Stimulated activated CD4-positive, alpha-beta T cell treated with anti-CD3 and anti-CD28 coated beads, Interleukin-2, amount 100 ng/mL, for 48 hours (primary cell): ENCODE data around the gene TNFRSF8.
A peak's percentile ranks its signal among the peaks of the same experiment; 100 is the strongest.
"Not testable (repeated sequence)": the region's sequence is repeated elsewhere in the genome, so short reads cannot be mapped to it uniquely, and the experiment has no call there.

Experiments
- DNase-seq, 2 donors: peaks; one replicate each; pipeline ENCODE4 v3.0.0-alpha.2; 2020

TNFRSF8 gene

DNA sequence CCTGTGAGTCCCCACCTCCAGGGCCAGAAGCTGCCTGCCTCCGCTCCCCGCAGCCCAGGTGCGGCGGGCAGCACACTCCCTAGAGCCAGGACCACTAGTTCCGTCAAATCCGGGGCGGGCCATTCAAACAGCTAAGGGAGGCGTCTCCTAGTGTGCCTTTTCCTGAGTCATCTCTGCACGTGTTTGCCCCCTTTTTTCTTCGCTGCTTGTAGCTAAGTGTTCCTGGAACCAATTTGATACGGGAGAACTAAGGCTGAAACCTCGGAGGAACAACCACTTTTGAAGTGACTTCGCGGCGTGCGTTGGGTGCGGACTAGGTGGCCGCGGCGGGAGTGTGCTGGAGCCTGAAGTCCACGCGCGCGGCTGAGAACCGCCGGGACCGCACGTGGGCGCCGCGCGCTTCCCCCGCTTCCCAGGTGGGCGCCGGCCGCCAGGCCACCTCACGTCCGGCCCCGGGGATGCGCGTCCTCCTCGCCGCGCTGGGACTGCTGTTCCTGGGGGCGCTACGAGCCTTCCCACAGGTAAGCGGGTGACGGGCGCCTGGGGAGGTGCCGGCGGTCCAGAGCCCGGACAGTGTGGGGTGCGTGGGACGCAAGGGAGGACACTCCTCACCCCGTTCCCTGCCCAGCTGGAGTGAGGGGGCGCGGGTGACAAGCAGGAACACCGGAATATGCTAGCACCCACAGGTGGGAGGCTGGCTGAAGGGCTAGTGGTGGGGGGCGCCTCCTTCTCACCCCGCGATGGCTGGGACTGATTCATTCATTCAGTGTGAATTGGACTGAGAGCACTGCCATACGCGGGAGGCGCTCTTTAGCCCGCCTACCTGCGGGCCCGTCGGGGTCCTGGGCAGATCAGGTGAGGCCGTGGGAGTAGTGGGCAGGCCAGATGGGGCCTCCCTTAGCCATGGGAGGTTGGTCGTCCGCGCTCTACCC, at the start of gene TNFRSF8:
TSS of gene TNFRSF8 (plus strand) at position 163 of the 932 bp plus-strand sequence. CDS start at position 459, 296 bp downstream.
- DNase-seq = no peak

DNA sequence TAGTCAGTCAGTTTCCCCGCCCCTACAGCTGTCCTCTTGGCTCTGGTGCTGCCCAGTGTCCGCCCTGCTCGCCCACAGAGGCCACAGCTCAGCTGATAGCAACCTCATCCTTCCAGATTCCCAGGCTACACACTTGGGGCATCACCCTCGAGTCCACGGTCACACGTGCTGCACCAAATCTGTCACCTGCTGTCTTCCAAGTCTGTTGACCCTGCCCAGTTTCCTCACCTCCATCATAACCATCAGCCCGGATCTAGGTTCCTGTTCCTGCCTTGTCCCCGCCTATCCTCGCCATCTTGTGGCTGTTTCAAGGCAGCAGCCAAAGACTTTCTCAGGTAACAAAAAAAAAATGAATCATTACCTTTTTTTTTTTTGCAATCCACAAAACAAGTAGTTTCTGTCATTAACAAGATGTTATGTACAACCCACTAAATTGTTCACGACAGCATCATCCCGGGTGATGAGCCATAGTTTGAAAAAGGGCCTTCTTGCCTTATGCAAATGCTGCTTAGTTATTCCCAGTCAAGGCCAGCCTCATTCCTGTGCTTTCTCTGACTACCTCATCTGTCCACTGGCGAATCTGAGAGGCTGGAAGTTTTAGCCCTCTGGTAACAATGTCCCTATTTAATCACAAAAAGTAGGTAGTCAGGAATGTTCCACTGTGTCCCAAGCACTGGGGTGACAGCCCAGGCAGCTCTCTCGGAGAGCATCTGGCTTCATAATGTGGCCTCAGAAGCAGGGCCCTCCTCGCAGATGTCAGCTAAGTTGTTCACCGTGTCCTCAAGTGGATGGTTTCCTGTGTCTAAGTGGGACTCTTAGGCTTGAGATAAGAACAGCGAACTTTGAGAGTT, 48.7 kb upstream of the TNFRSF8 start:
- no peak for DNase-seq

DNA sequence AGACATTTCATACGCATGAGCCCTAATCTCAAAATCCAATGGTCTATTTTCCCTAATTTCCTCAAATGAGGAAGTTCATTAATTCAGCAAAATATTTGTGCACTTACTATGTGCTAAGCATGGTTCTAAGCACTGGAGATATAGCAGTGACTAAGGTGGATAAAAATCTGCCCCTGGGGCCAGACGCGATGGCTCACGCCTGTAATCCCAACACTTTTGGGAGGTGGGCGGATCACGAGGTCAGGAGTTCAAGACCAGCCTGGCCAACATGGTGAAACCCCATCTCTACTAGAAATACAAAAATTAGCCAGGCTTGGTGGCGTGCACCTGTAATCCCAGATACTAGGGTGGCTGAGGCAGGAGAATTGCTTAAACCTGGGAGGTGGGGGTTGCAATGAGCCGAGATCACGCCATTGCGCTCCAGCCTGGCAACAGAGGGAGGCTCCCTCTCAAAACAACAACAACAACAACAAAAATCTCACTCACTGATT, 48.1 kb upstream of the TNFRSF8 start:
- DNase-seq = no peak

DNA sequence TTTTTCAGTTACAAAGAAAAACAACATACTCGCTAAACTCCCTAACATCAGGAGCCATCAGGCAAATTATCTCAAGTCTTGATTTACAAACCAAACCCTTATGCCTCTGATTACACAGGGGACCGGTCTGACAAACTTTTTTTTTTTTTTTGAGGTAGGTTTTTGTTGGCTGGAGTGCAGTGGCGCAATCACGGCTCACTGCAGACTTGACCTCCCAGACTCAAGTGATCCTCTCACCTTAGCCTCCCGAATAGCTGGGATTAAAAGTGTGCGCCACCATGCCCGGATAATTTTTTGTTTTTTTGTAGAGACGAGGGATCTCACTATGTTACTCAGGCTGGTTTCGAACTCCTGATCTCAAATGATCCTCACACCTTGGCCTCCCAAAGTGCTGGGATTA, 47.6 kb upstream of the TNFRSF8 start:
- no peak for DNase-seq

DNA sequence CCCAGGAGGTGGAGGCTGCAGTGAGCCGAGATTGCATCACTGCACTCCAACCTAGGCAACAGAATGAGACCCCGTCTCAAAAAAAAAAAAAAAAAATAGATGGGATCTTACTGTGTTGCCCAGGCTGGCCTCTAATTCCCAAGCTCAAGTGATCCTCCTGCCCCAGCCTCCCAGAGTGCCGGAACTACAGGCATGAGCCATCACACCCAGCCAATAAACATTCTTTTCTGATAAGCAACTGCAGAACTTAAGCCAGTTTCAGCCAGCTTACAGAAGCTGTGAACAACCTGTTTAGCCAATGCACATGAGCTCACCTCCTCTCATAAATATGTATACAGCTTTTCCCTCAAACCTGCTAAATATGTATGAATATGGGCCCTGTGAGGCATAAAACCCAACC, 46.9 kb upstream of the TNFRSF8 start:
- no peak for DNase-seq

DNA sequence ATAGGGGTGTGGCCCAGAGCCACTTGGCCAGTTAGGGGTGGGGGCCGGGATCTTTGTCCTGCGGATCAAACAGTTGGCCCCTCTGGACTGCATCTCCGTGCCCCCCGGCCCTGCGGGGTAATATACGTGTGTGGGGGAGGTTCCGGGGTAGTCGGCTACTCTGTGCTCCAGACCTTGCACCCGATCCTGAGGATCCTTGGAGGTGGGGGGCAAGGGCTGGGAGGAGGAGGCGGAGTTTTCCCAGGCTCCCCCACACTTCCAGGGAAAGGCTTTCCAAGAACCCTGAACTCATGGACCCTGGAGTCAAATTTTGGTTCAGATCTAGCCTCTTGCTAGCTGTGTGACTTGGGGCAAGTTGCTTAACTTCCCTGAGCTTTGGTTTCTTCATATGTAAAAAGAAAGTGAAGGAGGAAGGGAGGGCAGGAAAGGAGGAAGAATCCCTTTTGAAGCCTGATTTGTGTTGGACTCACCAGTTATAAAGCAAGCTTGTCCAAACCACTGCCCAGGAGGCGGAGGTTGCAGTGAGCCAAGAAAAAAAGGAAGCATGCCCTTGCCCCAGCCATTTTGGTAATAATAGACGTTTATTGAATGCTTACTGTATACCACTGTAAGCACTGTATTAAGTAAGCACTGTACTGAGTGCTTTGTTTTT, 43.1 kb upstream of the TNFRSF8 start:
- DNase-seq = no peak

DNA sequence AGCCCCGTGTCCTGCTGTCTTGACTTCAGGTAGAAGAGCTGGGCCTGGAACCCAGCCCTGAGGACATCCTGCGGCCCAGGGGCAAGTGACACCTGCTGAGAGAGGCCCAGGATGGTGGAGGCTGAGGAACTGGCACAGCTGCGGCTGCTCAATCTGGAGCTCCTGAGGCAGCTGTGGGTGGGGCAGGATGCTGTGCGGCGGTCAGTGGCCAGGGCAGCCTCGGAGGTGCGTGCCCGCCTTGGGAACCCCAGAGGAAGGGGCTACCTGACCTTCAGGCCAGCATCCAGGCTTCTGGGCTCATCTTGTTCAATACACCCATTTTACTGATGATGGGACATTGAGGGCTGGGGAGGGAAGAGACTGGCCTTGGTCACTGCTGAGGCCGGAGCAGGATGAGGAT, 41.5 kb upstream of the TNFRSF8 start:
- no peak for DNase-seq

DNA sequence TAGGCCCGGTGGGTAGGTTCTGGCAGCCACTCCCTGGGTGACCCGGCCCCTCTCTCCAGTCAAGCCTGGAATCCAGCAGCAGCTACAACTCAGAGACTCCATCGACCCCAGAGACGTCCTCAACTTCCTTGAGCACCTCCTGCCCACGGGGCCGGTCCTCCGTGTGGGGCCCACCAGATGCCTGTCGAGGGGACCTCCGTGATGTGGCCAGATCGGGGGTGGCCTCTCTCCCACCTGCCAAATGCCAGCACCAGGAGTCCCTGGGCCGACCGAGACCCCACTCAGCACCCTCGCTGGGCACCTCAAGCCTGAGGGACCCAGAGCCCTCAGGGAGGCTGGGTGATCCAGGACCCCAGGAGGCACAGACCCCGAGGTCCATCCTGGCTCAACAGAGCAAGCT, 41.1 kb upstream of the TNFRSF8 start:
- no peak for DNase-seq

DNA sequence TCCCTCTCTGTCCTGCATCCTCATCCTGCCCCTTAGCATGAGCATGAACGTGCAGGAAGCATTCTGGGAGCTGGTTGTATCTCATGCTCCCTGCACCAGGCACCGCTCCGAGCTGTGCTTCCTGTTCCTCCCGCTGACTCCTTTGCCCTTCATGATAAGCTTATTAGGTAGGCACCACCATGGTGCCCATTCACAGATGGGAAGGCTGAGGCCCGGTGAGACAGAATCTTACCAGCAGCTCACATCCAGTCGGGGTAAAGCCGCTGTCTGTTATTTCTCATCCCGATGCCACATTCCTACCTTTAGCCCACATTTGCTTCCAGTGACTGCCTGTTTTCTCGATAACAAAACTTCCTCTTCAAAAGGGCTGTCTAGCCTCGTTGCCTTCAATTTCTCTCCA, 36.5 kb upstream of the TNFRSF8 start:
- no peak for DNase-seq

DNA sequence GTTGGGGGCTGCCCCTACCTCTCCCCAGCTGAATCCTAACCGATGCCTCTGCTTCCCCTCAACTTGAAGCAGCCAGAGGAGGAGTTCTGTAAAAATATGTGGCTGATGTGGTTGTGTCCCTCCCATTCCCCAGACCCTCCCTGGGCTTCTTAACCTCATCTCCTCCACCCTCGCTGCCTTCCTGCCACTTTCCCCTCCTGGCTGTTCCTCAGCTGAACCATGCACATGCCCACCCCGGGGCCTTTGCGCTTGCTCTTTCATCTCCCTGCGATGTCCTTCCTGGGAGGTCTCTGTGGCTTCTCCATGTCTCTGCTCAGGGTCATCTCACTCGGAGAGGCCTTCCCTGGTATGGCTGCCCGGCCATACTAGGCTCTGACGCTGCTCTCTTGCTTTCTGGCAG, 34.9 kb upstream of the TNFRSF8 start:
- DNase-seq = no peak

DNA sequence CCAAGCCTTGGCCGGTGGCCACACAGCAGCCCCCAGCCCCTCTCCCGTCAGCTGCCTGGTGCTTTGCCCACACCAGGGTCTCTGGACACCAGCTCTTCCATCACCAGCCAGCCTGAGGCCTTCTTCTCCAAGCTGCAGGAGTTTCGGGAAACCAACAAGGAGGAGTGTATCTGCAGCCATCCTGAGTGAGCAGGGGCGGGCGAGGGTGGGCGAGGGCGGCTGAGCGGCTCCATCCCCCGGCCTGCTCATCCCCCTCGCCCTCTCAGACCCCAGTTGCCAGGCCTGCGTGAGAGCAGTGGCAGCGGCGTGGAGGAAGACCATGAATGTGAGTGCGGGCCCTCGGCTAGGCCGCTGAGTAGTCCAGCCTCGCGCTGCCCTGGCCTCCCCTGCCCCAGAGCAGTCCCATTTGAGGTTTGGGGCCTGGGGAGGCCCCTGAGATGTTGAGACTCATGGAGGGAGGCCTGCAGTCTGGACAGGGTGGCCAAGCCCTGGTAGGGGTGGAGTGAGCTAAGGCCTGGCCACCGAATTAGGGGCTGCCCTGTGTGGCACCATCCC, 34.1 kb upstream of the TNFRSF8 start:
- no peak for DNase-seq

DNA sequence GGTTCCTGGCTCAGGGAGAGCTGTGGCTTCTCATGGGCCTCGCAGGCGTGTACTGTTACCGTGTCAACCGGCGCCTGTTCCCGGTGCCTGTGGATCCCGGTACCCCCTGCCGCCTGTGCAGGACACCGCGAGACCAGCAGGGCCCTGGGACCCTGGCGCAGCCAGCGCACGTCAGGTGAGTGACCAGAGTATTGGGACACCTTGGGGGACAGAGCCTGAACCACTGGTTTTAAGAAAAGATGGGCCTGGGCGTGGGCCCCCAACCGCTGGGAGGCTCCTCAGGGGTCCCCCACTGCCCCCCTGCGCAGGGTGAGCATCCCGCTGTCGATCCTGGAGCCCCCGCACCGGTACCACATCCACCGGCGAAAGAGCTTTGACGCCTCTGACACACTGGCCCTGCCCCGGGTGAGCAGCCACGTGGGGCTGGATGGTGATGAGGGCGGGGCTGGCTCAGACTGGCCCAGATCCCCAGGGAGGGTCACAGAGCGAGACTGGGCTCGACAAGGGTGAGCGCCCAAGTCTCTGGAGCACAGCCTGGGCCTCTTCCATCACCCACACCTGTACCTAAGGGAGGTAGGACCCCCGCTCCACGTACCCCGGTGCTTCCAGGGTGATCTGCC, 33.3 kb upstream of the TNFRSF8 start:
- DNase-seq = no peak

DNA sequence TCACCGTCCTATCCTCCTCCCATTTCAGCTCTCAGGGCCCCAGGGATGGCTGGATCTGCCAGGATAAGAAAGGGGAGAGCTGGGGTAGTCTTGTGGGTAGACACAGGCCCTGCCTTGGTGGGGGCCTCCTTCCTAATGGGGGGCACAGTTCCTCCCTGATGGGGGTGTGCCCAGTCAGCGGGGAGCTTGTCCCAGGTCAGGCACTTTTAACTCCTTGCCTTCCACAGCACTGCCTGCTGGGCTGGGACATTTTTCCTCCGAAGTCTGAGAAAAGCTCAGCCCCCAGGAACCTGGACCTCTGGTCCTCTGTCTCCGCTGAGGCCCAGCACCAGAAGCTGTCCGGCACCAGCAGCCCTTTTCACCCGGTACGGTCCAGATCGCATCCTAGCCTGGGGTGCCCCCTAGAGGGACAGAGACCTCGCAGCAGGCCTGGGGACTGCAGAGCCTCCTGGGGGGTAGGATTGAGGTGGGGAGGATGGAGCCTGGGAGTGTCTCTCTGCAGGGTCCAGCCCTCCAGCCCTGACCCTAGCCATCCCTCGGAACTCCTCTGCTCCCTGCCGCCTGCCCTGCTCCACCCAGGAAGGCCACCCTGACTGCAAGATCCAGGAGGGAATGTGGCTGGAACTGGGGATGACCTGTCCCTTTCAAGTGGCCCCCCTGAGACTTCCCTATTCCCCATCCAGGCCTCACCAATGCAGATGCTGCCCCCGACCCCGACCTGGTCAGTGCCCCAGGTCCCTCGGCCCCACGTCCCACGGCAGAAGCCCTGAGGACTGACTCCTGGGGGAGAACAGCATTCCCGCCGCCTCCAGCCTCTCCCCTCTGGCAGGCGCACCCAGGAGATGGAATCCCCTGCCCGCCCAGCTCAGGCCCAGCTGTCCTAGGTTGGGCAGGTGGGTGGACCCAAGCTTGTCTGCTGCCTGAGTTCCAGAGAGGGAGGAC, 31.8 kb upstream of the TNFRSF8 start:
- peak; percentile 51 to 53 for DNase-seq

DNA sequence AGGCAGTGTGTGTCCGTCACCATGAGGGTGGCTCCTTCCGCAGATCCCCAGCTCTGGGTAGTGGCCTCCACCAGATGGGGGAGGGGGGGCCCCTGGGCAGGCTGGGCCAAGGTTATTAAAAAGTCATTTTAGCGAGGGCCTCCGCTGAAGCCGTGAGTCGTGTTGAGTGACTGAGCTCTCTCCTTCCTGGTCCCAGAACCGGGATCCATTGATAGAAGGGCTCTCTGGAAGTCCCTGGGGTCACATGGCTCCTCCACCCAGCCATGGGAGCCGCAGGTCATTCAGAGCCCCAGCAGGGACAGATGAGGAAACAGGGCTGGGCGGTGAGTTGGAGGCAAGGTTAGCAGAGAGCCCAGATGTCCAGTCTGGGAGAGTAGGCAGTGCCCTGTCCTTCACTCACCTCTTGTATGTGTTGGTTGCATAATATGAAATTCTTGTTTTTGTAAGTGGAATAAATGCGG, 30.9 kb upstream of the TNFRSF8 start:
- DNase-seq = no peak

DNA sequence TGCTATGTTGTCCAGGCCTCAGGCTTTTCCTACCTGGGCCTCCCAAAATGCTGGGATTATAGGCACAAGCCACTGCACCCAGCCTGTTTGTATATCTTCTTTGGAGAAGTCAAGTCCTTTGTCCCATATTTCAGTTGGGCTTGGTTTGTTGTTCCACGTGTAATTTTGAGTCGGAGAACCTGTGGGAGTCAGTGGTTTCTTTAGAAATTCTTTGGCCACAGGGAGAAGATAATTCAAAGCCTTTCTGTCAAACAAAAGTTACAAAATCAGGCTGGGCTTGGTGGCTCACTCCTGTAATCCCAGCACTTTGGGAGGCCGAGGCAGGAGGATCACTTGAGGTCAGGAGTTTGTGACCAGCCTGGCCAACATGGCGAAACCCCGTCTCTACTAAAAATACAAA, 29.7 kb upstream of the TNFRSF8 start:
- DNase-seq = not testable (repeated sequence)

DNA sequence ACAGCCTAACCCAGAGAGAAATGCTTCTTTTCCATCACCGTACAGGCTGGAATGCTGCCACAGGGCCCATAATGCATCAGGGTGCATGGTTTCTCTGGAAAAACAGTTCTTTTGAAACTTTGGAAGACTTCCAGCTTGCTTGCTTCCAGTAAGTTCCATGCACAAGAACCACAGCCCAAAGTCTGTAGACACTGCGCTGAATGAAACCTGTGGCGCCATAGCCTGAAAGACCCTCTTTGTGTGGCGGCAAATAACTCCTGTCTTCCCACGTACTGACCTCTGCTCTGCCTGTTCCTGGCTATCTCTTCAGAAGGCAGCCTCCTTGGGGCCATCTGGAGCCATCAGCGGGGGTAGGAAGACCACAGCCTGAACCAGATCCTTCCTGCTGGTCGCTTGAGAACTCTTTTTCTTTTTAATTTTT, 28.7 kb upstream of the TNFRSF8 start:
- DNase-seq = no peak

DNA sequence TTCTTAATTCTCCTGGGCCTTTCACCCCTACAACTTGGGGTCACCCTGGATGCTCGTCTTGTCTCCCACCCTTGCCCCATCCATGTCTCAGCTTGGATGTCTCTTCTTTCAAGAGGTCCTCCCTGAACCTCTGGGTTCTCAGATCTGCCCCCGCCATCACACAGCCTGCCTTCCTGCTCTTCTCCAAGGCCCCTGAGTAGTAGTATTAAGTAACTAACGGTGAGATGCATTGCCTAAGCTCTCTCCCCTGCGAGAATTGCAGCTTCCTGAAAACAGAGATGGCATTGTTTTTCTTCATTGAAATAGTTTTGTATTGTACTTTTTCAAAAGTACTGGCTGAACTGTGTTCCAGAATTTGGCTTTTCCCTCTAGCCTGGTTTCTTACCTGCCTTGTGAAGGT, 27.8 kb upstream of the TNFRSF8 start:
- no peak for DNase-seq

DNA sequence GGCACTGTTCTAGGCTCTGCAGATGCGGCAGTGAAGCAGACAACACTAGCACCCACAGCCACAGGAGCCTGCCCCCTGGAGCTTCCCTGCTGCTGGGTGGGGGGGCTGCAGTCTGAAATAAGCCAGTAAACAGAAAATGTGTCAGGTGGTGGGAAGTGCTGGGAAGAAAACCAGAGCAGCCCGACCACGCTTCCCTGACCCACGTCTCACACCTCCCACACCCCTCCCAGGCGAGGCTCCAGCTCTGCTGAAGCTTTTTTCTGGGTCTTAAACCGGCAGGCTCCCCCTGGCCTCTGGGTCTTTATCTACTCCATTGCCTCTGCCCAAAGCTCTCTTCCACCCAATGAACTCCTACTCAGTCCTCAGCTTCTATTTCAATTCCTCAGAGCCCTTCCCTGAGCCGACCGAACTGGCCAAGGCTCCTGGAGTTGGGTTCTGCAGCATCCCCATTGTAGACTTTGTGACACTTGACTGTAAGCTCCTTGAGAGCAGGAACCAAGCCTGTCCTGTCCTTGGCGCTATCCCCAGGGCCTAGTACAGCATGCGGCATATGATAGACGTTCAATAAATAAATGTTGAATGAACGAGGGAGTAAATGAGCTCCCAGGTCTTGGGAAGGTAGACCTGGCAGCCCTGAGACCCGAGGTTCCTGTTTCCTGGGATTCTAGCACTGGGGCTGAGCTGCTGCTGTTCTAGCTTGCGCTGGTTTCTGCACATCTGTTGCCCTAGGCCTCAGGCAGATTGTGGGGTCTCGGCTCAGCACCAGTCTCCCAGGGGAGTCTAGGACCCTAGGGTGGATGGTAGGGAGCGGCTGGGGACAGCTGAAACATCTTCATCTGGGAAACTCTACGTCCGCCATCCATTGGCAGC, 25.4 kb upstream of the TNFRSF8 start:
- DNase-seq = no peak

DNA sequence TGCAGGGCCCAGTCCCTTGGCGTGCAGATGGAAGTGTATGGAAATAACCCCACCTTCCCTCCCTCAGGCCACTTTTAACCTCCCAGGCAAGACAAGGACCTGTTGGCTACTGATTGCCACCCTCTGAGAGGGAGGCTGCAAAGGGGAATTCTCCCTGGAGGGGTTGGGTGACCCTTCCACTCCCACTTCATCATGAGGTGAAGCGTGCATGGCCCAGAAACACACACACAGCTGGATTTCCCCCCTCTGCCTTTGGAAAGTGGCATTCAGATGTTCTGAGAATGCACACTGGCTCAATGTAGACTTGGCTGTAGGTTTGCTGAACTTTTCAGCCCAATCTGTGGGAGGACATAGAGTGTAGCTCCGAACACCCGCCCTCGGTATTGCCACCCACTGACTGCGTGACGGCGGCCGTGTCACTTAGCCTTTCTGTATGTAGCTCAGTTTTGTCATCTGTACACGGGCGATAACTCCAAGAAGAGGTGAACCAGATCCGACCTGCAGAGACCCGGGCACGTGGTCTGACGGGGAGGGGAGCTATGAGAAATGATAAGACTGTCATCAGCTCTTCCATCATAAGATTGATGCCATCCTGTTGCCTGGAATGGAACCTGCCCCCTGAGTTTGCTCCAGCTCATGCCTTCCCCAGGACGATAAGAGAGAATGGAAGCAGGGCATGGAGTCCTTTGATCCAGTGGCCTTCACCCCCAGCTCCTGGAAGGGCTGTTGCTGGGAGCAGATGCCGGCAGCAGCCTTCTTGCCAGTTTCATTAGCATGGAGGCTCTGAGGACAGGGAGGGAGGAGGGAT, 24.5 kb upstream of the TNFRSF8 start:
- DNase-seq = no peak
